Uterus (tissue), 4 donors: ENCODE measurements around the gene CLDN14. TPM values are rescaled to one million over a fixed set of nuclear protein-coding genes. Genes with fewer than 3 reads are reported as not detected.

Experiments
- DNase-seq, 2 donors: peaks; one replicate each; pipeline ENCODE4 v3.0.0-alpha.2; 2019 to 2020
- H3K27ac ChIP-seq, 2 donors: fragments of 200-600 bp; sonication (generic); 1 replicate in 1 of 2; 2 replicates in 1 of 2; pipeline ENCODE4 v1.5.1; 2016 to 2018
- H3K27me3 ChIP-seq, 2 donors: fragments of 200-600 bp; sonication (generic); one replicate each; pipeline ENCODE4 v1.5.1; 2018 to 2019; ENCODE audit warnings: control low read depth in 1 of 2
- H3K36me3 ChIP-seq, 2 donors: fragments of 200-600 bp; sonication (generic); one replicate each; pipeline ENCODE4 v1.5.1; 2019; ENCODE audit warnings: control low read depth in 1 of 2
- H3K4me1 ChIP-seq, 2 donors: fragments of 200-600 bp; sonication (generic); one replicate each; pipeline ENCODE4 v1.5.1; 2018 to 2019; ENCODE audit warnings: control low read depth in 1 of 2
- H3K4me3 ChIP-seq, 2 donors: fragments of 200-600 bp; sonication (generic); 1 replicate in 1 of 2; 2 replicates in 1 of 2; pipeline ENCODE4 v1.5.1; 2018 to 2019; ENCODE audit warnings: mild to moderate bottlenecking in 1 of 2
- H3K9me3 ChIP-seq, 2 donors: fragments of 200-600 bp; sonication (generic); one replicate each; pipeline ENCODE4 v1.5.1; 2019; ENCODE audit warnings: control low read depth in 1 of 2
- POLR2A ChIP-seq, 2 donors: fragments of 450-650 bp; IDR thresholded peaks; one replicate each; pipeline ENCODE4 v1.6.1; 2016; ENCODE audit warnings: antibody characterized with exemption in 2 of 2, mild to moderate bottlenecking in 1 of 2, moderate library complexity in 1 of 2
- intact Hi-C: fragments of 100-400 bp; cut with DNase I; formaldehyde crosslinking; loops from one replicate; pipeline ENCODE4 v1.15.1; 2023; ENCODE audit warnings: low total_unique reads
- total RNA-seq, 4 donors: library from RNA; depleted of rRNA in 3 of 4; stranded (reverse); fragments of >200 nt in 3 of 4; gene quantifications; one replicate each; pipeline versions ENCODE4 v1.1.0 to v1.2.4, GENCODE V29; 2014 to 2023
- TF ChIP-seq, protein P1 (sequence below), 4 experiments: fragments of 200-600 bp in 2 of 4; fragments of 450-650 bp in 2 of 4; sonication (generic) in 2 of 4; IDR thresholded peaks; one replicate each; pipeline ENCODE4 v1.5.1; 2016 to 2019; ENCODE audit warnings: antibody characterized with exemption in 4 of 4, mild to moderate bottlenecking in 2 of 4, moderate library complexity in 1 of 4
- donor health status: DM: yes; HTN: yes; CAD: no.

CLDN14 gene
- total RNA-seq, 4 donors from 2014 or later, result not detected

- no peak for DNase-seq
Observed at GRCh38 chr21:36424592-36424991, 55.3 kb downstream of the CLDN14 start.

GRCh38 chr21:36423771-36424433 is 56.0 kb downstream of the CLDN14 start:
- Histone ChIP-seq H3K9me3 (no peaks in the 10 kb centered on the region), H3K36me3 (no peaks in the 10 kb centered on the region), H3K27ac (no peak overlapping the region), H3K27me3 (no peaks in the 10 kb centered on the region), H3K4me1 (no peaks in the 10 kb centered on the region), H3K4me3 (no peak overlapping the region)
- TF ChIP-seq, protein P1, sequence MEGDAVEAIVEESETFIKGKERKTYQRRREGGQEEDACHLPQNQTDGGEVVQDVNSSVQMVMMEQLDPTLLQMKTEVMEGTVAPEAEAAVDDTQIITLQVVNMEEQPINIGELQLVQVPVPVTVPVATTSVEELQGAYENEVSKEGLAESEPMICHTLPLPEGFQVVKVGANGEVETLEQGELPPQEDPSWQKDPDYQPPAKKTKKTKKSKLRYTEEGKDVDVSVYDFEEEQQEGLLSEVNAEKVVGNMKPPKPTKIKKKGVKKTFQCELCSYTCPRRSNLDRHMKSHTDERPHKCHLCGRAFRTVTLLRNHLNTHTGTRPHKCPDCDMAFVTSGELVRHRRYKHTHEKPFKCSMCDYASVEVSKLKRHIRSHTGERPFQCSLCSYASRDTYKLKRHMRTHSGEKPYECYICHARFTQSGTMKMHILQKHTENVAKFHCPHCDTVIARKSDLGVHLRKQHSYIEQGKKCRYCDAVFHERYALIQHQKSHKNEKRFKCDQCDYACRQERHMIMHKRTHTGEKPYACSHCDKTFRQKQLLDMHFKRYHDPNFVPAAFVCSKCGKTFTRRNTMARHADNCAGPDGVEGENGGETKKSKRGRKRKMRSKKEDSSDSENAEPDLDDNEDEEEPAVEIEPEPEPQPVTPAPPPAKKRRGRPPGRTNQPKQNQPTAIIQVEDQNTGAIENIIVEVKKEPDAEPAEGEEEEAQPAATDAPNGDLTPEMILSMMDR (IDR thresholded peaks at IDR 0.05), result no peak
- no peak for TF ChIP-seq POLR2A (IDR thresholded peaks at IDR 0.05)
- intact Hi-C loops, result no loop called here
- DNase-seq, result no peak

More at GRCh38 chr21:36424592-36424991, 55.3 kb downstream of the CLDN14 start:
- H3K4me3 ChIP-seq, result no peak overlapping the region
- no peaks in the 10 kb centered on the region for H3K27me3 ChIP-seq
- no peaks in the 10 kb centered on the region for H3K9me3 ChIP-seq
- no peaks in the 10 kb centered on the region for H3K4me1 ChIP-seq
- no peaks in the 10 kb centered on the region for H3K36me3 ChIP-seq
- intact Hi-C loops, result no loop called here
- TF ChIP-seq, protein P1 (IDR thresholded peaks at IDR 0.05), result no peak
- TF ChIP-seq POLR2A (IDR thresholded peaks at IDR 0.05), result no peak
- H3K27ac ChIP-seq, result no peak overlapping the region

- no peak overlapping the region for H3K27ac ChIP-seq
- no peaks in the 10 kb centered on the region for H3K4me1 ChIP-seq
- intact Hi-C loops, result no loop called here
- no peaks in the 10 kb centered on the region for H3K36me3 ChIP-seq
- TF ChIP-seq POLR2A (IDR thresholded peaks at IDR 0.05), result no peak
- TF ChIP-seq, protein P1 (IDR thresholded peaks at IDR 0.05), result peak in 2 of 4 experiments; percentile 5 to 22
- no peak overlapping the region for H3K4me3 ChIP-seq
- no peaks in the 10 kb centered on the region for H3K9me3 ChIP-seq
- no peaks in the 10 kb centered on the region for H3K27me3 ChIP-seq
- DNase-seq, result no peak
Observed at GRCh38 chr21:36422279-36423098, 57.4 kb downstream of the CLDN14 start.

DNA sequence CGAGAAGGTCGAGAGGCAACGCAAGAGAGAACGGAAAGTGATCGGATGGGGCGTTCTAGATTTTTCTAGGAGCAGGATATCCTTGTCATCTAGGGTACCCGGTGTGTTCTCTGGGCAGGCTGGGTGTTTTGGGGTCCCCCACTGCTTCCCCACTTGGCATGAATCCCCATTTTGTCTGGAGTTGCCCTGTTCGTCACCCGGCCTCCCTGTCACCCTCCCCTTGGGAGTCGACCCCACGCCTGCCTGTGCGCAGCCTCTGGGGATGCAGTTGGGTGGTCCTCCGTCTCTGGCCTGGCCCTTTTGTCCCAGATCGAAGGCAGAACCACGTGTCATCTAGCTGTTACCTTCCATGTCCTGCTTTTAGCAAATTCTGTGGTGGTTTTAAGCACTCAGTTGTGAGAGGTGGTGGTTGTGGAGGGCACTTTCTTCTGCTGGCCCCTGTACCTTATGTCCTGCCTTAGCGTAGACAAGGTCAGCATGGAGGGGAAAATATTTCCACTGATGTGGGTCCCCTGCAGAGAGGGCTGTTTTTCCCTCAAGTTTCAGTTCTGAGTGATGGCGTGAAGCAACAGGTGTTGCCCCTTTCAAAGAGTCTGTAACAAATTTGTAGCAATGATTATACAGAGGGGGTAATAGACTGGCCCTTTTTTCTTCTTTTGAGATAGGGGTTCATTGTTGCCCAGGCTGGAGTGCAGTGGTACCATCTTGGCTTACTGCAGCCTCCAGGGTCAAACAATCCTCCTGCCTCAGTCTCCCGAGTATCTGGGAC is 59.2 kb downstream of the CLDN14 start:
- Histone ChIP-seq H3K4me3 (no peak overlapping the region), H3K36me3 (no peaks in the 10 kb centered on the region), H3K9me3 (no peaks in the 10 kb centered on the region), H3K27me3 (no peaks in the 10 kb centered on the region), H3K4me1 (no peaks in the 10 kb centered on the region), H3K27ac (no peak overlapping the region)
- TF ChIP-seq, protein P1 (IDR thresholded peaks at IDR 0.05), result no peak
- no peak for TF ChIP-seq POLR2A (IDR thresholded peaks at IDR 0.05)
- DNase-seq, result no peak
- intact Hi-C loops, result no loop called here
